Measurements from ENCODE around the gene MCM3.

Gene MCM3

GRCh38 chr6:52285177-52286068, 881 bp upstream of the MCM3 start:
- H4K20me1 ChIP-seq (ENCODE audit: insufficient read depth, low read length): peaks cover 18% of the 10 kb centered on the region
- H2AFZ ChIP-seq (ENCODE audit: low read depth, low read length): peak overlapping the region; percentile 62
- H3K27me3 ChIP-seq (ENCODE audit: low read depth, low read length): no peaks in the 10 kb centered on the region
- H3K36me3 ChIP-seq (replicated peaks; ENCODE audit: low read depth, low read length): peaks cover 32% of the 10 kb centered on the region
- H3K4me1 ChIP-seq (ENCODE audit: low read length): peaks cover 42% of the 10 kb centered on the region
- peak overlapping the region; percentile 83 for H3K4me3 ChIP-seq (ENCODE audit: low read length)
- H3K9ac ChIP-seq (ENCODE audit: low read length): peak overlapping the region; percentile 90
- H3K27ac ChIP-seq (ENCODE audit: low read length): peak overlapping the region; percentile 91
- TF ChIP-seq EZH2phosphoT487 (IDR thresholded peaks at IDR 0.05; ENCODE audit: low read depth) (no peak), CTCF (IDR thresholded peaks at IDR 0.05; ENCODE audit: low read depth, low read length) (peak; percentile 49)
- peak overlapping the region; percentile 80 for H3K4me2 ChIP-seq (ENCODE audit: low read length)
- H3K79me2 ChIP-seq (ENCODE audit: low read length): peaks cover 42% of the 10 kb centered on the region
- H3K9me3 ChIP-seq (ENCODE audit: insufficient read depth, low read length): no peaks in the 10 kb centered on the region

- H3K36me3 ChIP-seq (replicated peaks; ENCODE audit: low read depth, low read length): peaks cover 46% of the 10 kb centered on the region
- H3K9me3 ChIP-seq (ENCODE audit: insufficient read depth, low read length): no peaks in the 10 kb centered on the region
- peak overlapping the region; percentile 10; the same call in 1 of the 2 replicates for H2AFZ ChIP-seq (ENCODE audit: low read depth, low read length)
- peak overlapping the region; percentile 97 for H3K4me2 ChIP-seq (ENCODE audit: low read length)
- peak overlapping the region; percentile 94 for H3K9ac ChIP-seq (ENCODE audit: low read length)
- H3K4me1 ChIP-seq (ENCODE audit: low read length): peaks cover 42% of the 10 kb centered on the region
- peaks cover 55% of the 10 kb centered on the region for H3K79me2 ChIP-seq (ENCODE audit: low read length)
- no peak for TF ChIP-seq EZH2phosphoT487 (IDR thresholded peaks at IDR 0.05; ENCODE audit: low read depth)
- TF ChIP-seq CTCF (IDR thresholded peaks at IDR 0.05; ENCODE audit: low read depth, low read length): no peak
- peak overlapping the region; percentile 82 for H3K4me3 ChIP-seq (ENCODE audit: low read length)
- H4K20me1 ChIP-seq (ENCODE audit: insufficient read depth, low read length): peaks cover 31% of the 10 kb centered on the region
- H3K27me3 ChIP-seq (ENCODE audit: low read depth, low read length): no peaks in the 10 kb centered on the region
- peak overlapping the region; percentile 80 for H3K27ac ChIP-seq (ENCODE audit: low read length)
Observed at GRCh38 chr6:52284131-52284459, 447 bp downstream of the MCM3 start.

GRCh38 chr6:52283111-52283510, 1.4 kb downstream of the MCM3 start:
- Histone ChIP-seq H3K27me3 (ENCODE audit: low read depth, low read length) (no peaks in the 10 kb centered on the region), H3K79me2 (ENCODE audit: low read length) (peaks cover 65% of the 10 kb centered on the region), H3K9me3 (ENCODE audit: insufficient read depth, low read length) (no peaks in the 10 kb centered on the region), H3K27ac (ENCODE audit: low read length) (peak overlapping the region; percentile 80), H2AFZ (ENCODE audit: low read depth, low read length) (no peak overlapping the region), H3K4me3 (ENCODE audit: low read length) (peak overlapping the region; percentile 82), H3K9ac (ENCODE audit: low read length) (peak overlapping the region; percentile 94), H3K36me3 (replicated peaks; ENCODE audit: low read depth, low read length) (peaks cover 55% of the 10 kb centered on the region), H3K4me1 (ENCODE audit: low read length) (peaks cover 34% of the 10 kb centered on the region), H3K4me2 (ENCODE audit: low read length) (peak overlapping the region; percentile 97), H4K20me1 (ENCODE audit: insufficient read depth, low read length) (peaks cover 41% of the 10 kb centered on the region)
- no peak for TF ChIP-seq CTCF (IDR thresholded peaks at IDR 0.05; ENCODE audit: low read depth, low read length)
- no peak for TF ChIP-seq EZH2phosphoT487 (IDR thresholded peaks at IDR 0.05; ENCODE audit: low read depth)

- Histone ChIP-seq H3K27me3 (ENCODE audit: low read depth, low read length) (no peaks in the 10 kb centered on the region), H3K9ac (ENCODE audit: low read length) (no peak overlapping the region), H3K36me3 (replicated peaks; ENCODE audit: low read depth, low read length) (peaks cover 89% of the 10 kb centered on the region), H2AFZ (ENCODE audit: low read depth, low read length) (no peak overlapping the region), H3K4me2 (ENCODE audit: low read length) (no peak overlapping the region), H3K4me3 (ENCODE audit: low read length) (no peak overlapping the region), H3K27ac (ENCODE audit: low read length) (no peak overlapping the region), H4K20me1 (ENCODE audit: insufficient read depth, low read length) (peaks cover 67% of the 10 kb centered on the region), H3K9me3 (ENCODE audit: insufficient read depth, low read length) (no peaks in the 10 kb centered on the region), H3K79me2 (ENCODE audit: low read length) (peaks cover 89% of the 10 kb centered on the region), H3K4me1 (ENCODE audit: low read length) (no peaks in the 10 kb centered on the region; the same call in 1 of the 2 replicates)
- TF ChIP-seq CTCF (IDR thresholded peaks at IDR 0.05; ENCODE audit: low read depth, low read length) (no peak), EZH2phosphoT487 (IDR thresholded peaks at IDR 0.05; ENCODE audit: low read depth) (no peak)
Observed at GRCh38 chr6:52276130-52276529, 8.4 kb downstream of the MCM3 start.

Data from OCI-LY3 (cell line).